HG03354 (cell line): ENCODE measurements around the gene EXD3.

Experiments used
- ATAC-seq: cut with Tn5 transposase; IDR thresholded peaks from one replicate; pipeline ENCODE4 v1.9.1; 2021; ENCODE audit warnings: mild to moderate bottlenecking; ENCODE audit not compliant: unreplicated experiment, poor library complexity, severe bottlenecking

Gene EXD3

DNA sequence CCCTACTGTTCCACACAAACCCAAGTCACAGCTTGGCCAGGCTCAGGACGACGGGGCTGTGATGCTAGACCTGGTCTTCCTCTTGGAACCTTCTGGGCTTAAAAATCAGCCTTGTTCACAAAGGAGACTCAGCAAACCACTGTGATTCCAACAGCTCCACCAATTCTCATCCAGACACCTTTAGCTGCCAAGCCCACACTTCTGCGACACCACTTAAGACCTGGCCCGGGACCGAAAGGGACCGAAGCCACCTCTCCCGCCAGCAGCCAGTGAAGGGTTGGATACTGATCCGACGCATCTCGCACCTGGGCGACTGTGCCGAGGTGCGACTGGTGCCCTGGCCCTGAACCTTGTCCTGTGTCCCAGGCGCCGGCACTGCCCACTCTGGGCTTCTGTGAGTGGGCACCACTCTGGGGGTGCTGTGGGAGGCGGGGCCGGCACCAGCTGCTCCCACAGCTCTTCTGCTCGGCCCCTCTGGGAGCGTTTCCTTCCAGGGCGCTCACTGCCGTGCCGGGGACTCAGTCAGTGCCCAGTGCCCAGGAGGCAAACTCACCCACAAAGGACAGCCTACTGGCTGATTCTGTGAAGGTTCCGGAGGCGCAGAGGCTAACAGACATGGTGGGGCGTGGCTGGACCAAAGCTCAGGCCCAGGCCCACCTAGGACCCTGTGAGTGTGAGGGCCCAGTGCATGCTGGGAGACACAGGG, 50.9 kb downstream of the EXD3 start:
- ATAC-seq = no peak

DNA sequence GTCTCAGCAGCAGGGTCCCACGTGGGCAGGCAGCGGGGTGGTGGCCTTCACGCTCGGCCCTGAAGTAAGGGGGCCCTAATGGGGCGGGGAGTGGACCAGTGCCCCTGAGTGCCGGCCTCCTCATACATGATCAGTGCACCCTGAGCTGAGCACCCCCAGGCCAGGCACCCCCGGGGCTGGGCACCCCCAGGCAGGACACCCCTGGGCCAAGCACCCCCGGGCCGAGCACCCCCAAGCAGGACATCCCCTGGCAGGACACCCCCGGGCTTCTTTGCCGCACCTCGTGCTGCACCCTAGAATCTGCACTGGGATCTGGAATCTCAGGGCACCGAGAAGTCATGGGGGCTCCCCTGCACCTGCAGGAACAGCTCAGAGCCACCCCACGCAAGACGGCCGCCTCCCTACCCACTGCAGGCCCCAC, 51.4 kb downstream of the EXD3 start:
- ATAC-seq = no peak

- ATAC-seq = no peak
These were observed 52.0 kb downstream of the EXD3 start for GRCh38 chr9:137370865-137371520.

DNA sequence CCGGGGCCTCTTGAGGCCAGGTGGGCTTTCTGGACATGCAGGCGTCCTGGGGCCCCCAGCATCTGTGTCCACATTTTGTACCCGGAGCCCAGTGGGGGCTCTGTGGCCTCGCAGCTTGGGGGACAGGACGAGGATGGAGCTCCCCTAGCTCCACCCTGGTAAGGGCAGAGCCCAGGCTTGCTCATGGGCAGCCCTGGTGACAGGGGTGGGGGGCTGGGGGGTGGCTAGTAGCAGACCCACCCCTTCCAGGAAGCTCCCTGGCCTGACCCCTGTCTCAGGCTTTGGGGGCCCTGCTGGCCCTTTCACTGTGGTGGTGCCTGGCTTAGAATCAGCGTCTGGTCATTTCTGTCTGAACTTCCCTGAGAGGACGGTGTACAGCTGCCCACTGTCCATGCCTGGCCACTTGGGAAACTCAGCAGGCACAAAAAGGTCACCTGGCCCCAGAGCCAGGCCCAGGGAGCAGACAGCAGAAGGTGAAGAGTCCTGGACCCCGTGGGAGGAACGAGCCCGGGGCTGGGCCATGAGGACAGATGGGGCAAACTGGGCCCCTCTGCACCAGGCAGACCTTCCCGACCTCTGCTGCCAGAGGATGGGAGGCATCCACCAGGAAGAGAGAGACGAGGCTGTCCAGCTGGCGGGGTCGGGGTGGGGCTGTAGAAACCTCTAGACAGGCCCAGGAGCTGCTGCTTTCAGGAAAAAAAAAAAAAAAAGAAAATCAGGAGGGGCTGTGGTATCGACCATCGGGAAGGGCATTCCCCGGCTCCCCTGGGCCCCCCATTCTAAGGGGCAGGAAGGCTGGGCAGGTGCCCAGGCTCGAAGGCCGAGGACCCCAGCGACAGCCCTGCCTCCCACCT, 52.8 kb downstream of the EXD3 start:
- no peak for ATAC-seq

GRCh38 chr9:137369061-137369787, 53.7 kb downstream of the EXD3 start:
- no peak for ATAC-seq

DNA sequence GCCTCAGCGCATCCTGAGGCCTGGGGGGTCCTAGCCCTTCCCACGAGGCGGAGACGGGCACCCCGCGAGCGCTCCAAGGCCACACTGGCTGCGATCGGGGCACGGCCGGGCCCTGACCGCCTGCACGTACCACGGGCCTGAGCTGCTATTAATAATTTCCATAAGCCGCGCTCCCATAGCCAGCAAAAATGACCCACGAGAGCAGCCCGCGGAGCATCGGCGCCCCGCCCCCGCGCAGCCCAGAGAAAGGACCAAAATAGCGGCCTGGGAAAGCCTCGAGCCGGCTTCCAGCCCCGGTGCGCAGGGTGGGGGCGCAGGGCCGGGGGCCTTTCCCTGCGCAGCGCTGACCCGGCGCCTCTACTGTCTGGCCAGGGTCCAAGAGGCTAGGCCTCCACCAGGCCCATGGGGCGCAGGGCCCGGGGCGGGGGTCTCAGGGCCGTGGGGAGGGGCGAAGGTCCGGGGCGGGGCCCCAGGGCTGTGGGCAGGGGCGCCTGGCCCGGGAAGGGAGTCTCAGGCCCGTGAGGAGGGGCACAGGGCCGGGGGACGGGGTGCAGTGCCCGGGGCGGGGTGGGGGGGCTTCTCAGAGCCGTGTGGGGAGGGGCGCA, 54.4 kb downstream of the EXD3 start:
- ATAC-seq = no peak

DNA sequence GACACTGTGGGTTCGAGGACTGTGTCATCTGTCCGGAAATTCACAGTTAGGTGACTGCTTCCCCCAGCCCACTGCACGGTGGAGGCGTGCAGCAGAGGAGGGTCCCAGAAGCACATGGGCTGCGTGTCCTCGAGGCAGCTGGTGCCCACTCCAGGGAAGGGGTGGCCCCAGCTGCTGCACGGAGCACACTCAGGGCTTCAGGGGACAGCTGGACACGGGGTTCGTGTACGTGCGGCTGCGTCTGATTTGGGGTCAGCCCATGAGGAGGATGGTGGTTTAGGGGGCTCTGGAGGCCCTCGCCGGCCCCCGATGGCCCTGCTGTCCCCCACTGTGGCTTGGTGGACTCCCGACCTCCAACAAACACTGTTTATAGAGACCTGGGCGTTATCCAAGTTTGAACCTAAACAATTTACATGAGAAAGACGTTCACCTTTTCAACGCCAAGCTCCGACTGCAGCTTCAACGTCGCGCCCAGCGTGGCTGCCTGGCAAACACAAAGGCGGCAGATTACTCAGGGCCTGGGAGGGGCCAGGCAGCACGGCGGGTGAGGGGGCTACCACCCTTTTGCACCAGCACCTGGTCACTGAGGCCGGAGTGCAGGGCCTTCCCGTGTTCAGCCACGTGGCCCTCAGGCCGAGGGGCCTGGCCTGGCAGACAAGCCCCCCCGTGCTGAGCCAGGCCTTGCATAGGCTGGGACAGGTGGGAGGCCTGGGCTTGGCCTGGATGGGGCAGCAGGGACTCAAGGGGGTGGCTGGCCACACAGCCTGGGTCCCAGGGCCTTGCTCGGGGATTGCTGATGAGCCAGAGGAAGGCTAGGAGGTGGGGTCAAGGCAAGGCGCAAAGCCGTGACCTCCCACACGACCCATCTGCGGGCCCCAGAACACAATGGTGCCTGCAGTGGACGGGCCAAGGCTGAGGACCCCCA, 55.2 kb downstream of the EXD3 start:
- ATAC-seq = no peak

DNA sequence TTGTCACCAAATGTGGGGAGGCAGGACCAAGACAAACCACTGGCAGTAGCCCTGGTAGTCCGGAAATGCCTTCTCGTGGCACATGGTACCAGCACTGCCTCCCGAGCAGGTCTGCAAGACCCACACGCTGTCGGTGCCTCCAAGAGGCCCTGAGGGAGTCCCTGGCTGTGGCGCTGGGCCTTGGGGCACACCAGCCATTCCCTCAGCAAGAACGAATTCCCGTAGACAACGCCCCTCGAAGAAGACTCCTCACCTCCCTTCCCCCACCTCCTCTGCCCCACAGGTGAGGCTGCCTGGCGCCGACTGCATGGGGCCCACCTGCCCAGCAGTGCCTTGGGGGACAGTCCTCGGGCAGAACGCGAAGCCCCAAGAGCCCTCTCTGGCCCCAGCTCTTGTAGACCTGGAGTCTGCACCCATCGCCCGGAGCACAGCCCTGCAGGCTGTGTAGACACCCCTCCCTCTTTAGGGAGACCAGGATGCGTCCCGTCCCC, 56.0 kb downstream of the EXD3 start:
- no peak for ATAC-seq

- no peak for ATAC-seq
These were observed 56.5 kb downstream of the EXD3 start for GRCh38 chr9:137366445-137366810.

GRCh38 chr9:137365552-137366444, 57.2 kb downstream of the EXD3 start:
- no peak for ATAC-seq

GRCh38 chr9:137365056-137365455, 57.9 kb downstream of the EXD3 start:
- no peak for ATAC-seq

DNA sequence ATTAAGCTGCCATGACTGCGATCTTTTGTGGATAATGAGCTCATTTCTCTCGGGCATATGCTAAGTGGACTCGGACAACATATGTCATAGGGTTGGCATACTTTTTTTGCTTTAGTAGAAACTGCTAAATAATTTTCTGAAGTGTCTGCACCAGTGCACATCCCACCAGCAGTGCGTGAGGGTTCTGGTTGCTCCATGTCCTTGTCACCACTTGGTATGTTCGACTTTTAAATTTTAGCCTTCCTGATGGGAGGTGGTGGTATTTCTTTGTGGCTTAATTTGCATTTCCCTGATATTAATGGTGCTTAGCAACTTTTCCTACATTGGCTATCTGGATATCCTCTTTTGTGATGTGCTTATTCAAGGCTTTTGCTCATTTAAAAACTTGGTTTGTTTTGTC, 63.1 kb downstream of the EXD3 start:
- ATAC-seq = no peak

- no peak for ATAC-seq
These were observed 64.8 kb downstream of the EXD3 start for GRCh38 chr9:137358126-137358525.

- no peak for ATAC-seq
These were observed 65.8 kb downstream of the EXD3 start for GRCh38 chr9:137357166-137357565.

DNA sequence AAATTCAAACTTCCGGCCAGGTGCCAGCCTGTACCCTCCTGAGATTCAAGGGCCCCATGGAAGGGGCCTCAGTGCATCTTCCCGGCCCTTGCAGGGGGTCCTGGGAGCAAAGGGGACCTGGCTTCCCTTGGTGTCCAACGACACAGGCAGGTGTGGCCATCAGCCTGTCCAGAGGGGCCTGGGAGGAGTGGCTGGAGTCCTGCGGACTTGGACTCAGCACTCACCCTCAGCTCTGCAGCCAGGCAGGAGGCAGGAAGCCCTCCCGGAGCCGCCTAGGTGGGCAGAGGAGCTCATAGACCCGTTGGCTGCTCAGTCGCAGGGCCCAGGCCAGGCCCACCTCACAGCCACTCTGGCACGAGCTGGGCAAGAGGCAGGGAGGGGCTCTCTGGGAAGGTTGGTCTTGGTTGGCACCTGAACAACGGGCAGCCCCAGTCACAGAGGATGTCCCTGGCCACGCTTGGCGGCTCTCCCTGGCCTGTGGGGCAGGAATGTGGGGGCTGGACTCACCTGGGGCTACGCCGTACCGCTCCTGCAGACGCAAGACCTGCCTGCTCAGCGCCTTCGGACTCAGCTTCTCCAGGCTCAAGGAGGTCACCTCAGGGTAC, 67.1 kb downstream of the EXD3 start:
- ATAC-seq = no peak

- ATAC-seq = no peak
These were observed 67.9 kb downstream of the EXD3 start for GRCh38 chr9:137354845-137355760.
